ENCODE measurements around the gene TUT7. TPM values are rescaled to one million over a fixed set of nuclear protein-coding genes. Genes with fewer than 3 reads are reported as not detected.
A peak's percentile ranks its signal among the peaks of the same experiment; 100 is the strongest.

Gene TUT7
- total RNA-seq, 1 donor from 2014 or later, result 38.9 TPM

GRCh38 chr9:86355814-86356213 is 1.6 kb upstream of the TUT7 start:
- H3K27me3 Mint-ChIP-seq, result peaks cover 10% of the 10 kb centered on the region
- no peak overlapping the region for H3K27ac Mint-ChIP-seq
- no peaks in the 10 kb centered on the region for H3K9me3 Mint-ChIP-seq
- intact Hi-C loops (cut with micrococcal nuclease), result no loop called here
- peaks cover 18% of the 10 kb centered on the region for H3K36me3 Mint-ChIP-seq (ENCODE audit: low read depth)
- H3K4me1 Mint-ChIP-seq, result peaks cover 20% of the 10 kb centered on the region
- H3K4me3 Mint-ChIP-seq, result no peak overlapping the region
- DNase-seq, result no peak

GRCh38 chr9:86354818-86355309 is 654 bp upstream of the TUT7 start:
- peak overlapping the region; percentile 96 for H3K27ac Mint-ChIP-seq
- no peaks in the 10 kb centered on the region for H3K9me3 Mint-ChIP-seq
- H3K36me3 Mint-ChIP-seq (ENCODE audit: low read depth), result peaks cover 24% of the 10 kb centered on the region
- H3K4me3 Mint-ChIP-seq, result peak overlapping the region; percentile 99
- H3K27me3 Mint-ChIP-seq, result peaks cover 8% of the 10 kb centered on the region
- no peak for DNase-seq
- intact Hi-C loops (cut with micrococcal nuclease), result loop anchor here (1.0 to 5.0 kb wide), 4 partner anchors 73 to 613 kb away; partner anchors contain the start of genes AGTPBP1 and ISCA1
- H3K4me1 Mint-ChIP-seq, result peaks cover 23% of the 10 kb centered on the region

GRCh38 chr9:86353655-86354010 is 577 bp downstream of the TUT7 start:
- peaks cover 28% of the 10 kb centered on the region for H3K36me3 Mint-ChIP-seq (ENCODE audit: low read depth)
- H3K4me3 Mint-ChIP-seq, result peak overlapping the region; percentile 99
- H3K9me3 Mint-ChIP-seq, result no peaks in the 10 kb centered on the region
- DNase-seq, result no peak
- H3K4me1 Mint-ChIP-seq, result peaks cover 29% of the 10 kb centered on the region
- peak overlapping the region; percentile 96 for H3K27ac Mint-ChIP-seq
- intact Hi-C loops (cut with micrococcal nuclease), result loop anchor here (1.0 to 5.0 kb wide), 5 partner anchors 53 to 611 kb away; partner anchors contain the start of genes AGTPBP1 and ISCA1
- H3K27me3 Mint-ChIP-seq, result peaks cover 8% of the 10 kb centered on the region

- peak; percentile 76 for DNase-seq
- H3K9me3 Mint-ChIP-seq, result no peaks in the 10 kb centered on the region
- intact Hi-C loops (cut with micrococcal nuclease), result loop anchor here (1.0 to 5.0 kb wide), 5 partner anchors 14 to 610 kb away; partner anchors contain the start of gene AGTPBP1
- peak overlapping the region; percentile 96 for H3K27ac Mint-ChIP-seq
- peaks cover 37% of the 10 kb centered on the region for H3K4me1 Mint-ChIP-seq
- H3K36me3 Mint-ChIP-seq (ENCODE audit: low read depth), result peaks cover 35% of the 10 kb centered on the region
- H3K4me3 Mint-ChIP-seq, result peak overlapping the region; percentile 99
- peaks cover 5% of the 10 kb centered on the region for H3K27me3 Mint-ChIP-seq
Observed at GRCh38 chr9:86352440-86353077, 1.7 kb downstream of the TUT7 start.

GRCh38 chr9:86351880-86352279 is 2.3 kb downstream of the TUT7 start:
- H3K27ac Mint-ChIP-seq, result peak overlapping the region; percentile 86
- H3K36me3 Mint-ChIP-seq (ENCODE audit: low read depth), result peaks cover 35% of the 10 kb centered on the region
- intact Hi-C loops (cut with micrococcal nuclease), result loop anchor here (1.0 to 5.0 kb wide), 5 partner anchors 14 to 610 kb away; partner anchors contain the start of gene AGTPBP1
- no peaks in the 10 kb centered on the region for H3K27me3 Mint-ChIP-seq
- H3K9me3 Mint-ChIP-seq, result no peaks in the 10 kb centered on the region
- DNase-seq, result no peak
- H3K4me3 Mint-ChIP-seq, result peak overlapping the region; percentile 99
- peaks cover 38% of the 10 kb centered on the region for H3K4me1 Mint-ChIP-seq

- Mint-ChIP-seq H3K27me3 (no peaks in the 10 kb centered on the region), H3K27ac (peak overlapping the region; percentile 51), H3K4me3 (peak overlapping the region; percentile 70), H3K9me3 (no peaks in the 10 kb centered on the region), H3K36me3 (ENCODE audit: low read depth) (peaks cover 47% of the 10 kb centered on the region), H3K4me1 (peaks cover 47% of the 10 kb centered on the region)
- DNase-seq, result no peak
- intact Hi-C loops (cut with micrococcal nuclease), result loop anchor here (5.0 kb wide), 2 partner anchors 248 to 608 kb away; partner anchors contain the start of gene AGTPBP1
Observed at GRCh38 chr9:86350006-86350760, 4.0 kb downstream of the TUT7 start.

GRCh38 chr9:86349271-86349670 is 4.9 kb downstream of the TUT7 start:
- H3K27ac Mint-ChIP-seq, result no peak overlapping the region
- DNase-seq, result no peak
- H3K4me3 Mint-ChIP-seq, result peak overlapping the region; percentile 8
- no peaks in the 10 kb centered on the region for H3K9me3 Mint-ChIP-seq
- peaks cover 45% of the 10 kb centered on the region for H3K4me1 Mint-ChIP-seq
- intact Hi-C loops (cut with micrococcal nuclease), result no loop called here
- peaks cover 53% of the 10 kb centered on the region for H3K36me3 Mint-ChIP-seq (ENCODE audit: low read depth)
- no peaks in the 10 kb centered on the region for H3K27me3 Mint-ChIP-seq

- Mint-ChIP-seq H3K36me3 (ENCODE audit: low read depth) (peaks cover 54% of the 10 kb centered on the region), H3K9me3 (no peaks in the 10 kb centered on the region), H3K4me3 (peak overlapping the region; percentile 50), H3K27ac (peak overlapping the region; percentile 66), H3K4me1 (peaks cover 44% of the 10 kb centered on the region), H3K27me3 (no peaks in the 10 kb centered on the region)
- intact Hi-C loops (cut with micrococcal nuclease), result no loop called here
- no peak for DNase-seq
Observed at GRCh38 chr9:86347991-86348390, 6.2 kb downstream of the TUT7 start.

GRCh38 chr9:86344818-86345217 is 9.4 kb downstream of the TUT7 start:
- Mint-ChIP-seq H3K27ac (peak overlapping the region; percentile 41), H3K4me3 (no peak overlapping the region), H3K4me1 (peaks cover 43% of the 10 kb centered on the region), H3K27me3 (no peaks in the 10 kb centered on the region), H3K9me3 (no peaks in the 10 kb centered on the region), H3K36me3 (ENCODE audit: low read depth) (peaks cover 57% of the 10 kb centered on the region)
- intact Hi-C loops (cut with micrococcal nuclease), result no loop called here
- DNase-seq, result no peak

GRCh38 chr9:86342269-86342668 is 11.9 kb downstream of the TUT7 start:
- peaks cover 60% of the 10 kb centered on the region for H3K36me3 Mint-ChIP-seq (ENCODE audit: low read depth)
- no peaks in the 10 kb centered on the region for H3K9me3 Mint-ChIP-seq
- no peak overlapping the region for H3K27ac Mint-ChIP-seq

GRCh38 chr9:86341007-86341491 is 13.2 kb downstream of the TUT7 start:
- Mint-ChIP-seq H3K4me1 (peaks cover 45% of the 10 kb centered on the region), H3K36me3 (ENCODE audit: low read depth) (peaks cover 68% of the 10 kb centered on the region), H3K4me3 (no peak overlapping the region), H3K27me3 (no peaks in the 10 kb centered on the region), H3K27ac (peak overlapping the region; percentile 7), H3K9me3 (no peaks in the 10 kb centered on the region)
- DNase-seq, result no peak
- intact Hi-C loops (cut with micrococcal nuclease), result no loop called here

More at GRCh38 chr9:86342269-86342668, 11.9 kb downstream of the TUT7 start:
- H3K4me1 Mint-ChIP-seq, result peaks cover 43% of the 10 kb centered on the region
- no peaks in the 10 kb centered on the region for H3K27me3 Mint-ChIP-seq
- no peak for DNase-seq
- intact Hi-C loops (cut with micrococcal nuclease), result no loop called here
- H3K4me3 Mint-ChIP-seq, result no peak overlapping the region

- Mint-ChIP-seq H3K9me3 (no peaks in the 10 kb centered on the region), H3K36me3 (ENCODE audit: low read depth) (peaks cover 69% of the 10 kb centered on the region), H3K4me3 (no peak overlapping the region), H3K27me3 (no peaks in the 10 kb centered on the region), H3K27ac (no peak overlapping the region), H3K4me1 (peaks cover 43% of the 10 kb centered on the region)
- intact Hi-C loops (cut with micrococcal nuclease), result no loop called here
- DNase-seq, result no peak
Observed at GRCh38 chr9:86340356-86341006, 13.7 kb downstream of the TUT7 start.

GRCh38 chr9:86337469-86338108 is 16.6 kb downstream of the TUT7 start:
- H3K4me3 Mint-ChIP-seq, result peak overlapping the region; percentile 83
- peak; percentile 59 for DNase-seq
- H3K27me3 Mint-ChIP-seq, result no peaks in the 10 kb centered on the region
- intact Hi-C loops (cut with micrococcal nuclease), result loop anchor here (1.0 kb wide), 1 partner anchor 15 kb away; no protein-coding TSS in a partner anchor
- H3K4me1 Mint-ChIP-seq, result peaks cover 36% of the 10 kb centered on the region
- peaks cover 82% of the 10 kb centered on the region for H3K36me3 Mint-ChIP-seq (ENCODE audit: low read depth)
- no peaks in the 10 kb centered on the region for H3K9me3 Mint-ChIP-seq
- H3K27ac Mint-ChIP-seq, result peak overlapping the region; percentile 60

Data from activated CD4-positive, alpha-beta T cell treated with anti-CD3 and anti-CD28 coated beads, Interleukin-2, amount 10 ng/mL, durations not matched to agents 24 days and 14 days (primary cell).